ENCODE measurements around the gene SLC8A1.

SLC8A1 gene

GRCh38 chr2:40254611-40255010, 197.3 kb downstream of the SLC8A1 start:
- in situ Hi-C loops (cut with MboI; ENCODE audit: low sequenced_read_pairs) = no loop called here

DNA sequence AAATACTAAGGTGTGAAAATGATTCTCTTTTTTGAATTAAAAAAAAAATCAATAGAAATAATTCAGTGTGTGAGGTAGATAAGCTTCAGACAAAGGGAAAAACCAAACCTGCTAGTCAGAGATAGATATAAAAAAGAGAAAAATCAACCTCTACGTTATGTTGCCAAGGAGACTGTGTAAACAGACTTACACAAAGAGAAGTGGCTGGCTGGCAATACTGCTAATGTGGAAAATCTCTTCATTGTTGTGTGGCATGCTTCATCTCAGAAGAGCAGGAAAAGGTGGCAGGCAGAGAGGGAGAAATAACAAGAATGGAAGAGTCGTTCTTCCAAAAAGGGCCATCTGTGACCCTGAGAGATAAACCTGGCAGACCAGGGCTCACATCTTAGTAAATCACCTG, 200.8 kb downstream of the SLC8A1 start:
- in situ Hi-C loops (cut with MboI; ENCODE audit: low sequenced_read_pairs) = no loop called here

DNA sequence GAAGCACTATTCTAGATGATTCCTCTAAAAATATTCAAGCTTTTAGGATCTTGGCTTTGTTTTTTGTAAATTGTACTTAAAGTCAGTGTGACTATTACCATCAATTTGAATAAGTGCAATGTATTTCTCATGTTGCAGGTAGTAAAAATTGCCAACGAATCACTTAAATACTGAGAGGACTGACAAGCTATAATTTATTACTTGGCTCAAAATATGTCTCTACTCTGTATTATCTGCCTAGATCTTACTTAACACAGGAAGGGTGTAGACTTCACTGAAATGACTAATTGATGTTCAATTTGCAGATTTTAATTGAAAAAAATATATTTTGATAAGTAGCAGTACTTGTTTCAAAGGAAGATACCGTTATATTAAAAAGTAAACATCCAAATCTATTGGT, 202.3 kb downstream of the SLC8A1 start:
- in situ Hi-C loops (cut with MboI; ENCODE audit: low sequenced_read_pairs) = no loop called here

GRCh38 chr2:40248294-40248693, 203.6 kb downstream of the SLC8A1 start:
- in situ Hi-C loops (cut with MboI; ENCODE audit: low sequenced_read_pairs) = no loop called here

- in situ Hi-C loops (cut with MboI; ENCODE audit: low sequenced_read_pairs) = no loop called here
Measured at GRCh38 chr2:40244675-40245074, 207.2 kb downstream of the SLC8A1 start.

- in situ Hi-C loops (cut with MboI; ENCODE audit: low sequenced_read_pairs) = no loop called here
Measured at GRCh38 chr2:40244251-40244650, 207.6 kb downstream of the SLC8A1 start.

- in situ Hi-C loops (cut with MboI; ENCODE audit: low sequenced_read_pairs) = no loop called here
Measured at GRCh38 chr2:40243581-40244187, 208.2 kb downstream of the SLC8A1 start.

- in situ Hi-C loops (cut with MboI; ENCODE audit: low sequenced_read_pairs) = no loop called here
Measured at GRCh38 chr2:40242315-40242714, 209.6 kb downstream of the SLC8A1 start.

GRCh38 chr2:40240070-40240469, 211.8 kb downstream of the SLC8A1 start:
- in situ Hi-C loops (cut with MboI; ENCODE audit: low sequenced_read_pairs) = no loop called here

- in situ Hi-C loops (cut with MboI; ENCODE audit: low sequenced_read_pairs) = no loop called here
Measured at GRCh38 chr2:40230707-40231432, 221.0 kb downstream of the SLC8A1 start.

GRCh38 chr2:40230186-40230585, 221.7 kb downstream of the SLC8A1 start:
- in situ Hi-C loops (cut with MboI; ENCODE audit: low sequenced_read_pairs) = no loop called here

GRCh38 chr2:40228310-40228709, 223.6 kb downstream of the SLC8A1 start:
- in situ Hi-C loops (cut with MboI; ENCODE audit: low sequenced_read_pairs) = no loop called here

DNA sequence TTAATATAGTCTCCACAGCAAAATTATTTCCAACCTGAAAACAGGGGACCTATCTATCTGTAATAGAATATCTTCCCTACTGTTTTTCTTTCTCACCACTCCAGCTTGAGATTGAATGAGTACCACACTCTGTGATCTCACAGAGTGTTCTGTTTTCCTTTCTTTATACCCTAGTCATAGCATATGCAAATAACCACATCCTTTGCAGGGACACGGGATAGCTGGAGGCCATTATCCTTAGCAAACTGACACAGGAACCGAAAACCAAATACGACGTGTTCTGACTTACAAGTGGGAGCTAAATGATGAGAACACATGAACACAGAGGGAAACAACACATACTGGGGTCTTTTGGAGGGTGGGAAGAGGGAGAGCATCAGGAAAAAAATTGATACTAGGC, 224.7 kb downstream of the SLC8A1 start:
- in situ Hi-C loops (cut with MboI; ENCODE audit: low sequenced_read_pairs) = no loop called here

- in situ Hi-C loops (cut with MboI; ENCODE audit: low sequenced_read_pairs) = no loop called here
Measured at GRCh38 chr2:40226637-40227036, 225.3 kb downstream of the SLC8A1 start.

DNA sequence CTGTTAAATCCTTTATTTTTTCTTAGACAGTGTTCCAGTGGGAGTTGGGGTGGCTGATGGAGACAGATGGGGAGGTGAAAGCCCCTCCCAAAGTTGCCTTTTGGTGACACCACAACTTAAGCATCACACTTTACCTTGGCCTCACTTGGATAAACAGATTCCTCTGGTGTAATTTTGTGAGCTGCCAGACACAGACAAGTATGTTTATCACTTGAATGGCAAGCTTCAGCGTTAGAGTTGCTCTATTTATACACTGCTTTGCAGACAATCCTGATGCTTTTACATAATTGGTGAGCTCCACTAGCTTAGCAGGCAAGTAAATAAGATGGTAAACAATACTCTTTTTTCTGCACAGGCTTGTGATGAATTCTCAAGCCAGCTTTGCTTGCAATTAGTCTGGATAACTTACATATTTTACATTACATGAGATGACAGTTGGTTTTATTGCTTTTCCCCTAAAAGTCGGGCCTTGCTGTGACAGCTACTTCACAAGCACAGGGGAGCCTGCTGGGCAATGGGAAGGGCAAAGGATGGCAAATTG, 226.2 kb downstream of the SLC8A1 start:
- in situ Hi-C loops (cut with MboI; ENCODE audit: low sequenced_read_pairs) = no loop called here

DNA sequence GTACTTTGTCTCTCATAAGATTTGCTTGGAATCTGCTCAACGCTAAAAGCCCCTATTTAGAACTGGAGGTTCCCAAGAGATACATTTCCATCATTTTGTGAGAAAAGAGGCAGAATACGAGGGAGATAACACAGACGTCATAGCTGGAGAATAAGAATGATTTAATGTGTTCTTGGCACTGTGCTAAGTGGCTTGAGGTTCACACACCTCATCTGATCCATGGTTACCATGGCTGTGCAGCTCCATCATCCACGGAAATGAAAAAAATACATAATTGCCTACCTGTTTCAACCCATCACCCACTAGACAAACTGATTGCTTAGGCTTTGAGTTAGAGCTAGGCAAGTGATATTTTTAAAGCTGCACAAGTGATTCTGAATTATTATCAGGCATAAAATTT, 227.6 kb downstream of the SLC8A1 start:
- in situ Hi-C loops (cut with MboI; ENCODE audit: low sequenced_read_pairs) = no loop called here

DNA sequence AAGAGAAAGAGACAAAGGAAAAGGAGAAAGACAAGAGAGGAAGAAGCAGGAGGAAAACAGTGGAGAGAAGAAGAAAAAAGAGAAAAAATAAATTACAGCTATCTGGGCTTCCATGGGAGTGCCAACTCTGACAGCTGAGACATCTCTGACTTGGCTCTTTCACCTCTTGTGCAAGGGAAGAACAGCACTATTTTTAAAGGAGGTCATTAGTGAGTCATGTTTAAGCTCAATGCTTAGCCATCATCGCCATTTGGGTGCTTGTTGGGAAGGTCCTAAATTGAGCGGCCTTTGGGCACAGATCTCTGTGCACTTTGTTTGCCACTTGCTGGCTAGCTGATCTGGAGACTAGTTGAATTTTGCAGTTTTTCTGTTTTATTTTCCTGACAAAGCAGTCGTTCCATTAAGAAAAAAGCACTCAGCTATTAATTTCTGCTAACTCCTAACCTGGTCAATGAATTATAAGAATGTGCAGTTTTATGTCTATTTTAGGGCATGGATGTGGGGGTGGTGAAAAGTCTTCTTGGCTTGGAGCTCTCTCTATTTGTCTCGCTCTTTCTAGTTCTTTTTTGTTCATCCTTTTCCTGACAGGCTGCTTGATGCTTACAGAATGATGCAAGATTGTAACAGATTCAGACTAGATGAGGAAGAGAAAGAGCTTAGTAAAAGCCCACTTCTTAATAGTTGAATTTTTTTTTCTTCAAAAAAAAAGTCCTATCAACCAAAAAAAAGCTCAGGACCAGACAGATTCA, 231.5 kb downstream of the SLC8A1 start:
- in situ Hi-C loops (cut with MboI; ENCODE audit: low sequenced_read_pairs) = no loop called here

GRCh38 chr2:40219141-40219540, 232.7 kb downstream of the SLC8A1 start:
- in situ Hi-C loops (cut with MboI; ENCODE audit: low sequenced_read_pairs) = no loop called here

GRCh38 chr2:40218679-40219078, 233.2 kb downstream of the SLC8A1 start:
- in situ Hi-C loops (cut with MboI; ENCODE audit: low sequenced_read_pairs) = no loop called here

DNA sequence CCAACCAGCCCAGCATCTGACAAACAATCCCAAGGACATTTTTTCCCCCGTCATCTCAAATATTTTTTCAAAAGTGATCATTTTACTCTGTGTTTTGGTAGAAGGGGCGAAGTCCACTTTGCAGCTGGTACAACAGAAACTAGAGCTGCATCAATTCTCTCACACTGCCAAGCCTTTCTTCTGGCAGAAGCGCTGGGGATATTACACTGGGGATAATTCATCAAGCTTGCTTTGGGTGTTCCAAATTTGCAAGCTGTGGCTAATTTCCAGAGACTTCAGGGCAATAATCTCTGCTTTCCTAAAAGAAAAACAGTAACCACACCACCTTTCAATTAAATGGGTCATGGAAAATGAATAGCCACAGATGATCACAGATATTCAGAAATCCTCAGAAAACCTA, 238.3 kb downstream of the SLC8A1 start:
- in situ Hi-C loops (cut with MboI; ENCODE audit: low sequenced_read_pairs) = no loop called here

- in situ Hi-C loops (cut with MboI; ENCODE audit: low sequenced_read_pairs) = no loop called here
Measured at GRCh38 chr2:40213071-40213470, 238.8 kb downstream of the SLC8A1 start.

GRCh38 chr2:40210968-40211353, 240.9 kb downstream of the SLC8A1 start:
- in situ Hi-C loops (cut with MboI; ENCODE audit: low sequenced_read_pairs) = no loop called here

All from hTERT RPE-1 (cell line).